GM10847 (cell line): ENCODE measurements around the gene CROCC2.

Source experiments
- POLR2A ChIP-seq: IDR thresholded peaks from 2 replicates; pipeline ENCODE4 v1.6.1; 2011; ENCODE audit not compliant: insufficient read length; ENCODE audit errors: extremely low read depth

Gene CROCC2

GRCh38 chr2:240917009-240917683 lies 11.0 kb downstream of the CROCC2 start:
- TF ChIP-seq POLR2A, result no peak

- TF ChIP-seq POLR2A, result no peak
Measured at GRCh38 chr2:240917684-240918257, 11.6 kb downstream of the CROCC2 start.

DNA sequence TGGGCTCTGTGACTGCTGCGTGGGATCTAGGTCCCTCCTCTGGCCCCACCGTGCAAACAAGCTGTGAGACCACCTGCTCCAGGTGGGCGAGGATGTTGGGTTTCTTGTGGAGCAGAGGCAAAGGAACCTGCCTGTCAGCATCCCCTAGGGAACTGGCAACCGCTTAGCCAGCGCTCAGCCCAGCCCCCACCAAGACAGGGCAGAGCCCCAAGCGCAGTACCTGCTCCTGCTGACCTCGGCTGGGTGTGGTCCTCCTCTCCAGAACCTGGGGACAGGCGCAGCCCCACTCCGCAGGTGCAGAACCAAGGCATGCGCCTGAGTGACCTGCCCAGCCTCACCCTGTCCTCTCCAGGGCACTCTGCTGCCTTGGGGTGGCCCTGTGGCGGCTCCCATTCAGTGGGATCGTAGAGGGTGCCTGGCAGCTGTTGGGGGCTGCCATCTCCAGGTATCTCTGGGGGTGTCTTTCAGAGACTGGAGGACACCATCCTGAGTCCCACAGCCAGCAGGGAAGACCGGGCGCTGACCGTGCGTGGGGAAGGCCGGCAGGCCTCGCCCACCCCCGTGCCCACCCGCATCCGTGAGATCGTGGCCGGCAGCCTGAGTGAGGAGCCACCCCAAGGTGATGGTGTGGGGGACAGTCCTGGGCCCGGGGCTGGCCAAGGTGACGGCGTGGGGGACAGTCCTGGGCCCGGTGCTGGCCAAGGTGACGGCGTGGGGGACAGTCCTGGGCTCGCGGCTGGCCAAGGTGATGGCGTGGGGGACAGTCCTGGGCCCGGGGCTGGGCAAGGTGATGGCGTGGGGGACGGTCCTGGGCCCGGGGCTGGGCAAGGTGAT lies 12.3 kb downstream of the CROCC2 start:
- no peak for TF ChIP-seq POLR2A

DNA sequence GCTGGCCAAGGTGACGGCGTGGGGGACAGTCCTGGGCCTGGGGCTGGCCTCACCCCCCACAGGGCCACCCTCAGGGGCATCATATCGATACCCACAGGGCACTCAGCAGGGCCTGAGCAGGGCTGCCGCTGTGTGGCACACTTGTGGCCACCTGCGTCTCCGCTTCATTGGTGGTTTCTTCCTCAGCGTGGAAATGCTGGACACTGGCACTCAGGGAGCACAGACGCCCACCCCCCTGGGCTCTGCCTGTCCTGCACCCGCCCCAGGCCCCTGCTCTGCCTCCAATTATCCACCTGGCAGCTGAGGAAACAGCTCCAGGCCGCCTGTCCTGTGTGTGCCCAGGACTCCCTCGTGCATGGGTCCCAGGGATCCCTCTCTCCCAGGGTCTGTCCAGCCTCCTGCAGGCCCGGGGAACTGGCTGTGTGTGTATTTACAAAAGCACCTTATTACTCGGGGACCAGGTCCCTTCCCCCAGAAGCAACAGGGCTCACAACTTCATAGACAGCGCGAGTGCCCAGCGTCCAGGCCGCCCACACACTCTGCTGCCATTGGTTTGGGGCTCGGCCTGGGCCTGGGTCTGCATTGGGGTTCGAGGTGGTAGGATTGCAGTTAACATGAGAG lies 13.1 kb downstream of the CROCC2 start:
- no peak for TF ChIP-seq POLR2A

GRCh38 chr2:240919786-240920782 lies 13.9 kb downstream of the CROCC2 start:
- no peak for TF ChIP-seq POLR2A

GRCh38 chr2:240920783-240921231 lies 14.7 kb downstream of the CROCC2 start:
- TF ChIP-seq POLR2A, result no peak

- no peak for TF ChIP-seq POLR2A
Measured at GRCh38 chr2:240921311-240921994, 15.3 kb downstream of the CROCC2 start.

GRCh38 chr2:240921995-240922244 lies 15.8 kb downstream of the CROCC2 start:
- no peak for TF ChIP-seq POLR2A

DNA sequence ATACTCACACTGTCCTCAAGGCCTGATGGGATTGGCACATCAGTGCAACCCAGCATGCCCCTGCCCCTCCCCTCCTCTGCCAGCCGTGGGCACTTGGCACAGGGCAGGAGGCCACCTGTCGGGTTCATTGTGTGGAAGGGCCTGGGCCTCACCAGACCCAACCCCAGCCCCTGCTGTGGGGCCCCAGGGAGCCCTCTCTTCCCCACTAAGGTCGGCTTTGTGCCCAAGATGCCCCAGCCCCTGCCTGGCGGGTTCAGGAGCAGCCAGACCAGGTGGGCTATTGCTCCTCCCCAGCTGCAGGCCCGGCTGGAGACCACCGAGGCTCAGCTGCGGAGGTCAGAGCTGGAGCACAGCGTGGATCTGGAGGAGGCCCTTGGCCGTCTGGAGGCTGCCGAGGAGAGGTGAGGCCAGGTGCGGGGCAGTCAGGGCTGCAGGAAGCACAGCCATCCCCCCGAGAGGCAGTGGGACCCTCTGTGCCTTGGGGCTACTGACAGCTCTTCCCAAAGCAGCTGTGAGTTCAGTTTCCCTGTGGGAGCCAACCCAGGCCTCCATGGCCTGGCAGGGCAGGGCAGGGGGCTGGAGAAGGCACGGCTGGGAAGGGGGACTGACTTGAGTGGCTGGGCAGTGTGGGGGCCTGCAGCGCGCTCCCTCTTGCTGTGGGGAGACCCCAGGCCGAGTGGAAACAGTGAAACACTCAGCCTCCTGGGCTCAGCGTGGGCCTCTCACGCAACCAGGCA lies 16.3 kb downstream of the CROCC2 start:
- no peak for TF ChIP-seq POLR2A

DNA sequence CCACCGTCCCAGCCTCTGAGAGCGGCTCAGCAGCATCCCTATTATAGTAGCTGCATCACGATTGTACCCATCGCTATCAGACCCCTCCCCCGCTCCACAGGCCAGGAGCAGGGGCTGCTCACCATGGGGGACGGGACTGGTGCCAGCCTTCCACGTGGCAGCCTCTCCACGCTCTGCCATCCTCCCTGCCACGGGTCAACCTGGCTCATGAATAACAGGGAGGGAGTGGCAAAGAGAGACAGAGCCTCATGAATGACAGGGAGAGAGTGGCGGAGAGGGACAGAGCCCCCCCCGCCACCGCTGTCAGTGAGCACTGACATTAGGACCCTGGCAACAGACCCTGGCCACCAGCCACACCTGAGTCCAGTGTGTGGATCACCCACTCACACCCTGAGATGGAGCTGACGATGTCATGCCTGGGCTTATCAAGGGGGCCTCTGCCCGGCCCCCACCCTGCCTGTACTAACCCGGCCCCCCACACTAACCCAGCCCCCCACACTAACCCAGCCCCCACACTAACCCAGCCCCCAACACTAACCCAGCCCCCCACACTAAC lies 16.9 kb downstream of the CROCC2 start:
- TF ChIP-seq POLR2A, result no peak

DNA sequence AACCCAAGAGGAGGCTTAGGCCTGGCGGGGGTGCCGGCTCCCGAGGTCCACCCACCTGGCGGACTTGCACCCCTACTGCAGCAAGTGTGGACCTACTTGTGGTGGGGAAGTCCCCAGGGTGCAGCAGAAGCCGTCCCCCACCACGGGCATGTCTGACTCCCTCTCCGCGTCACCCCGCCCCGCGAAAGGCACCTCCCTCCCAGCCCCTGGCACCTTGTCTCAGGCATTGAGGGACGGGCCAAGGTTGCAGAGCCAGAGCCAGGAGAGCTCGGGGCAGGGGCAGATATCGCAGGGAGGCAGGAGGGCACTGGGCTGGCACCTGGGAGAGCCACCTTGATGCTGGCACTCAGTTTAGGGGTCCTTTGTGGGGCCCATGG lies 19.0 kb downstream of the CROCC2 start:
- TF ChIP-seq POLR2A, result no peak

GRCh38 chr2:240925568-240926515 lies 19.7 kb downstream of the CROCC2 start:
- no peak for TF ChIP-seq POLR2A
